Subcutaneous abdominal adipose tissue (tissue), 5 donors: ENCODE results near the gene ZNF423.

Experiments used
- H3K27ac ChIP-seq: one replicate; pipeline ENCODE4 v1.7.0; 2013; ENCODE audit warnings: low read depth, mild to moderate bottlenecking, inconsistent platforms, low read length, moderate library complexity
- H3K27me3 ChIP-seq, 5 donors: one replicate each; pipeline ENCODE4 v1.7.0; 2013; ENCODE audit warnings: low read length in 5 of 5, inconsistent platforms in 1 of 5; ENCODE audit not compliant: control insufficient read depth in 5 of 5, insufficient read depth in 4 of 5
- H3K36me3 ChIP-seq, 5 donors: one replicate each; pipeline ENCODE4 v1.7.0; 2013; ENCODE audit warnings: low read length in 5 of 5; ENCODE audit not compliant: control insufficient read depth in 5 of 5, insufficient read depth in 5 of 5
- H3K4me1 ChIP-seq, 5 donors: one replicate each; pipeline ENCODE4 v1.7.0; 2013; ENCODE audit warnings: low read length in 5 of 5, mild to moderate bottlenecking in 3 of 5, moderate library complexity in 1 of 5; ENCODE audit not compliant: control insufficient read depth in 5 of 5, insufficient read depth in 5 of 5
- H3K4me3 ChIP-seq, 5 donors: one replicate each; pipeline ENCODE4 v1.7.0; 2013; ENCODE audit warnings: low read length in 5 of 5, low read depth in 1 of 5
- H3K9ac ChIP-seq, 5 donors: one replicate each; pipeline ENCODE4 v1.7.0; 2013; ENCODE audit warnings: low read length in 5 of 5, mild to moderate bottlenecking in 4 of 5, moderate library complexity in 3 of 5
- H3K9me3 ChIP-seq, 5 donors: one replicate each; pipeline ENCODE4 v1.7.0; 2013; ENCODE audit warnings: low read length in 5 of 5; ENCODE audit not compliant: control insufficient read depth in 5 of 5
- donor health status: healthy.
- donor health status: healthy.
- donor health status: healthy.
- donor health status: healthy.
- donor health status: healthy.

The ZNF423 gene

GRCh38 chr16:49580751-49581303 is 275.1 kb downstream of the ZNF423 start:
- H3K36me3 ChIP-seq = peaks cover 0 to 3% (median 0%) of the 10 kb centered on the region in 5 donors
- H3K4me3 ChIP-seq = peak overlapping the region in 2 of 5 donors; percentile 17 to 36
- no peaks in the 10 kb centered on the region for H3K9me3 ChIP-seq
- H3K4me1 ChIP-seq = peaks cover 0 to 17% (median 6%) of the 10 kb centered on the region in 5 donors
- H3K9ac ChIP-seq = peak overlapping the region in 2 of 5 donors; percentile 5 to 19
- no peak overlapping the region for H3K27ac ChIP-seq
- no peaks in the 10 kb centered on the region for H3K27me3 ChIP-seq

GRCh38 chr16:49578435-49579024 is 277.4 kb downstream of the ZNF423 start:
- no peak overlapping the region for H3K9ac ChIP-seq
- H3K9me3 ChIP-seq = no peaks in the 10 kb centered on the region
- no peaks in the 10 kb centered on the region for H3K27me3 ChIP-seq
- H3K4me1 ChIP-seq = peaks cover 0 to 17% (median 11%) of the 10 kb centered on the region in 5 donors
- no peak overlapping the region for H3K4me3 ChIP-seq
- no peak overlapping the region for H3K27ac ChIP-seq
- H3K36me3 ChIP-seq = peaks cover 0 to 3% (median 0%) of the 10 kb centered on the region in 5 donors

- H3K27ac ChIP-seq = no peak overlapping the region
- peaks cover 0 to 4% (median 0%) of the 10 kb centered on the region in 5 donors for H3K36me3 ChIP-seq
- no peaks in the 10 kb centered on the region for H3K27me3 ChIP-seq
- peaks cover 0 to 17% (median 11%) of the 10 kb centered on the region in 5 donors for H3K4me1 ChIP-seq
- no peaks in the 10 kb centered on the region for H3K9me3 ChIP-seq
- no peak overlapping the region for H3K9ac ChIP-seq
- H3K4me3 ChIP-seq = no peak overlapping the region
Observed at GRCh38 chr16:49578018-49578417, 277.9 kb downstream of the ZNF423 start.

GRCh38 chr16:49576941-49577340 is 279.0 kb downstream of the ZNF423 start:
- Histone ChIP-seq H3K9me3 (no peaks in the 10 kb centered on the region), H3K27me3 (no peaks in the 10 kb centered on the region), H3K36me3 (peaks cover 0 to 9% (median 0%) of the 10 kb centered on the region in 5 donors), H3K4me3 (no peak overlapping the region), H3K27ac (no peak overlapping the region), H3K4me1 (peaks cover 0 to 15% (median 10%) of the 10 kb centered on the region in 5 donors), H3K9ac (no peak overlapping the region)

- Histone ChIP-seq H3K27me3 (no peaks in the 10 kb centered on the region), H3K27ac (no peak overlapping the region), H3K36me3 (peaks cover 0 to 9% (median 0%) of the 10 kb centered on the region in 5 donors), H3K4me3 (no peak overlapping the region), H3K9me3 (no peaks in the 10 kb centered on the region), H3K4me1 (peaks cover 0 to 10% (median 6%) of the 10 kb centered on the region in 5 donors), H3K9ac (no peak overlapping the region)
Observed at GRCh38 chr16:49576173-49576494, 279.8 kb downstream of the ZNF423 start.

- H3K27ac ChIP-seq = no peak overlapping the region
Observed at GRCh38 chr16:49575346-49576172, 280.4 kb downstream of the ZNF423 start.

GRCh38 chr16:49574826-49575225 is 281.1 kb downstream of the ZNF423 start:
- no peaks in the 10 kb centered on the region for H3K9me3 ChIP-seq
- H3K27me3 ChIP-seq = no peaks in the 10 kb centered on the region
- no peak overlapping the region for H3K4me3 ChIP-seq
- no peak overlapping the region for H3K9ac ChIP-seq
- peaks cover 0 to 9% (median 0%) of the 10 kb centered on the region in 5 donors for H3K36me3 ChIP-seq
- H3K4me1 ChIP-seq = peaks cover 0 to 8% (median 0%) of the 10 kb centered on the region in 5 donors
- no peak overlapping the region for H3K27ac ChIP-seq

More at GRCh38 chr16:49575346-49576172, 280.4 kb downstream of the ZNF423 start:
- Histone ChIP-seq H3K9me3 (no peaks in the 10 kb centered on the region), H3K27me3 (no peaks in the 10 kb centered on the region), H3K36me3 (peaks cover 0 to 9% (median 0%) of the 10 kb centered on the region in 5 donors), H3K4me1 (peaks cover 0 to 8% (median 4%) of the 10 kb centered on the region in 5 donors), H3K9ac (peak overlapping the region in 1 of 5 donors; percentile 13), H3K4me3 (no peak overlapping the region)

GRCh38 chr16:49567950-49568349 is 288.0 kb downstream of the ZNF423 start:
- no peak overlapping the region for H3K4me3 ChIP-seq
- peaks cover 0 to 5% (median 0%) of the 10 kb centered on the region in 5 donors for H3K36me3 ChIP-seq
- H3K27me3 ChIP-seq = no peaks in the 10 kb centered on the region
- no peak overlapping the region for H3K9ac ChIP-seq
- peaks cover 0 to 13% (median 12%) of the 10 kb centered on the region in 5 donors for H3K4me1 ChIP-seq
- no peak overlapping the region for H3K27ac ChIP-seq
- H3K9me3 ChIP-seq = no peaks in the 10 kb centered on the region

GRCh38 chr16:49566432-49566831 is 289.5 kb downstream of the ZNF423 start:
- Histone ChIP-seq H3K4me1 (peaks cover 0 to 13% (median 12%) of the 10 kb centered on the region in 5 donors), H3K9me3 (no peaks in the 10 kb centered on the region), H3K9ac (no peak overlapping the region), H3K4me3 (no peak overlapping the region), H3K27ac (no peak overlapping the region), H3K27me3 (no peaks in the 10 kb centered on the region), H3K36me3 (no peaks in the 10 kb centered on the region)
